Rectal smooth muscle tissue (tissue), 1 donor: ENCODE measurements around the gene MLN.

Experiments
- H3K27ac ChIP-seq: one replicate; pipeline ENCODE4 v1.7.0; 2013; ENCODE audit warnings: low read depth, low read length, inconsistent platforms
- H3K27me3 ChIP-seq: one replicate; pipeline ENCODE4 v1.7.0; 2013; ENCODE audit warnings: low read length; ENCODE audit not compliant: control insufficient read depth, insufficient read depth
- H3K36me3 ChIP-seq: one replicate; pipeline ENCODE4 v1.7.0; 2013; ENCODE audit warnings: low read length; ENCODE audit not compliant: control insufficient read depth, insufficient read depth
- H3K4me1 ChIP-seq: one replicate; pipeline ENCODE4 v1.7.0; 2013; ENCODE audit warnings: low read length; ENCODE audit not compliant: control insufficient read depth, insufficient read depth
- H3K4me3 ChIP-seq: one replicate; pipeline ENCODE4 v1.7.0; 2013; ENCODE audit warnings: low read length
- H3K9ac ChIP-seq: one replicate; pipeline ENCODE4 v1.7.0; 2013; ENCODE audit warnings: low read length

MLN gene

DNA sequence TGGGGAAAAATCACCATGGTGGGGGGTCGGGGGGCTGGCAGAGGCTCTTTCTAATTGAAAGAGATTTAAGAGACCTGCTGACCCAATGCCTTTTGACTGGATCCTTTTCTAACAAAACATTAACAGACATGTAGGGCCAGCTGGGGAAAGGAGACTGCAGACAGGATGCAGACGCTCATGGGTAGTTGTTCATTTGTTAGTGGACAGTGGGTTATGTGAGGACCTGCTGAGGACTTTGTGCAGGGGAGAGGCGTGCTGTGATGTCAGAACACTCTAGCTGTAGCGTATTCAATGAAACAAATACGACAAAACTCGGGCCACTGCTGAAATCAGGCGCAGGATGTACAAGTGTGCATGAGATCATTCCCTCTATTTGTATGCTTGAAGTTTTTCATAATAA lies 58.3 kb downstream of the MLN start:
- Histone ChIP-seq H3K4me1 (peaks cover 12% of the 10 kb centered on the region), H3K27me3 (no peaks in the 10 kb centered on the region), H3K9ac (no peak overlapping the region), H3K36me3 (no peaks in the 10 kb centered on the region), H3K27ac (peak overlapping the region; percentile 90), H3K4me3 (peak overlapping the region; percentile 7)

DNA sequence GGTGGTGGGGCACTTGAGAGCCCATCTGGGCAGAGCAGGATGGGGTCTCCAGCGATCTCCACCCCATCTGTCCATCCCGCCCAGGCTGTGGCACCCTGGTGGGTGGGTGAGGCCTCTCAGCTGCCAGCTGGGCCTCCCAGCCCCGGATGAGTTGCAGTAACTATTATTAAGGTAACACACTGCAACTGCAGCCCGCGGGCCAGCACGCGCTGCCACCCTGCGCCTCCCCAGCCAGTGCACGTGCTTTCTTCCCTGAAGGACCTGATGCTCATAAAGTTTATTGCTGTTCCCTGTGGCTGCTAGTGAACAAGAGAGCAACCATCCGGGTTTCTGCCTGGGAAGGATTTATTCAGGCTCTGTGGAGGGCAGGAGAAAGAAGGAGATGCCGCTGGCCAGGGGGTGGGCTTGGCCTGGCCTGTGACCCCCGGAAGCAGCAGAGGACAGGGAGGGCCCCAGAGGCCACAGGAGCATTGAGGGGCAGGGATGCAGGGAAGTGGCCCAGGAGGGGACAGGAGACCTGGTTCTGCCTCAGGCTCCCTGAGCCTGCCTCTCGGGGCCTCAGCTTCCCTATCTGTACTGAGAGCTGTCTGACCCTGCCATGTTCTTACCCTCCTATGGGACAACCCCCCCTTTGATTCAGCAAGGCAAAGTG lies 58.8 kb downstream of the MLN start:
- Histone ChIP-seq H3K27me3 (no peaks in the 10 kb centered on the region), H3K4me3 (no peak overlapping the region), H3K36me3 (no peaks in the 10 kb centered on the region), H3K27ac (peak overlapping the region; percentile 90), H3K4me1 (peaks cover 12% of the 10 kb centered on the region), H3K9ac (no peak overlapping the region)
